GM18951 (cell line): ENCODE measurements around the gene USF2.

ENCODE experiments used
- POLR2A ChIP-seq: IDR thresholded peaks from 4 replicates; pipeline ENCODE4 v1.6.1; 2011; ENCODE audit warnings: mild to moderate bottlenecking; ENCODE audit not compliant: insufficient read length, insufficient read depth; ENCODE audit errors: extremely low read depth
- in situ Hi-C: fragments of 300-500 bp; cut with MboI; formaldehyde crosslinking; loops from one replicate; pipeline ENCODE4 v1.12.0; 2022; ENCODE audit warnings: low sequenced_read_pairs, mixed read lengths, inconsistent platforms; ENCODE audit not compliant: unreplicated experiment

Gene USF2

DNA sequence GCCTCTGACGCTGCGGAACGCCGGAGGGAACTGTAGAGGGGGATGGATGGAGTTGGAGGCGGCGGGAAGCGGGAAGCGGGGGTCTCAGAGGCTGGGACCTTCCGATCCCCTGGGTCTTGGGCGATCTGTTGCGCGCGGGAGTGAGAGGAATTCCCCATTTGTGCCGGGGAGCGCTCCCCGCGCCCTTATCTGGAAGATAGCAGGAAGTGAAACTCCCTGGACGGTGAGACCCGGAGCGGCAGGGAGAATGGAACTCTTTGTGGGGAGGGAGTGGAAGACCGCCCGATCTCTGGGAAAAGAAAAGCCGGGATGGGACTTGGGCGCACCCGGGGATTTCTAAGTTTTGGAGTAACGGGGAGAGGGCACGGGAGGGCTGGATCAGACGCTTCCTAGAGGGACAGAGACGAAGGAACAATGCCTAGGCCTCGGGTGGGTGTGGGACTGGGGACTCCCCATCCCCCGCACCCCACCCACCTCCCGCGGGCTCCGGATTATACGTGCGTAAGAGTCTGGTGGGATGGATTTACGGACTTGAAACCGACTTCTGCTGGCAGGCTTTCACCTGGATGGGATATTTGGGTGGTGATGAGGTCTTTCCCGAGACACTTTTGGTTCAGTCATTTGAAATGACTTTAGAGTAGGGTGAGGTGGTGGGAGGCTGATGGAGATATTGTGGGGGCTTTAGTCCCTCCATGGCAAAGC is 19.5 kb upstream of the USF2 start:
- TF ChIP-seq POLR2A: no peak
- in situ Hi-C loops: no loop called here

DNA sequence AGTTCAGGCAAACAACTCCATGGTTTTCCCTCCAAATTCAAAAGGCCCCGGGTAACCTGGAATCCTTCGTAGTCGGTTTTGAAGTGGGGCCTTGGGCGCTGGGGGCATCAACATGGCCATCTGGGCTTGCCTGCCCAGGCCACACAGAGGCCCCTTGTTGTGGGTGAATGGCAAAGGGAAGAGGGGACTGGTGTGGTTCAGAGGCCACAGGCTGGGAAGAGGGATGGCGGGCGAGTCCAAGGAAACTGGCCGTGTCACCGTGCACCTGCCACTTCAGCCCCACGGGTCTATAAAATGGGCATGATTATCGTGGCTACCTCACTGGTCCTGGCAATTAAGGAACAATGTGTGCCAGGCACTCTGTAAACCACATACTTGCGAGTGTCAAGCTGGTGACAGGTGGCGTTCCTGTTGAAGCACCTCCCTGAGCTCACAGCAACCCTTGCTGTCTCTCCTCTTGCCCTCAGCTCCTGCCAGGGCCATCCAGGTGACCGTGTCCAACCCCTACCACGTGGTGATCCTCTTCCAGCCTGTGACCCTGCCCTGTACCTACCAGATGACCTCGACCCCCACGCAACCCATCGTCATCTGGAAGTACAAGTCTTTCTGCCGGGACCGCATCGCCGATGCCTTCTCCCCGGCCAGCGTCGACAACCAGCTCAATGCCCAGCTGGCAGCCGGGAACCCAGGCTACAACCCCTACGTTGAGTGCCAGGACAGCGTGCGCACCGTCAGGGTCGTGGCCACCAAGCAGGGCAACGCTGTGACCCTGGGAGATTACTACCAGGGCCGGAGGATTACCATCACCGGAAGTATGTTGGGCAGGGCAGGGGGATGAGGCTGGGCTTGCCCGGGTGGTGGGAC is 18.7 kb upstream of the USF2 start:
- no peak for TF ChIP-seq POLR2A
- in situ Hi-C loops: no loop called here

DNA sequence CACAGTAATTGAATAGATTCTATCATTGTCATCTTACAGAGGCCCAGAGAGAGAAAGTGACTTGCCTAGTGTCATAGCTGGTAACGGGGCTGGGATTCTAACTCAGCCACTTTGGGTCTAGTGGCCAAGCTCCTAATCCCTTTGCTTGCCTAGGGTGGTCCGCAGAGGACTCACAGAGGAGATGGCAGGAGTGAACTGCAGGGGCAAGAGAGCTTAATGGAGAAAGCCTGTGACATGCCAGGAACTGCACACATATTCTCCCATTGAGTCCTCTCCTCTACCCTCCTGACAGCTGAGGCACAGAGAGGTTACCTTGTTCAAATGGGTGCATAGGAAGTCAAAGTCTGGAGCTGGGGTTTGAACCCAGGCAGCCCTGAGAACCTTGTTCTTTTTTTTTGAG is 17.3 kb upstream of the USF2 start:
- no peak for TF ChIP-seq POLR2A
- in situ Hi-C loops: no loop called here

DNA sequence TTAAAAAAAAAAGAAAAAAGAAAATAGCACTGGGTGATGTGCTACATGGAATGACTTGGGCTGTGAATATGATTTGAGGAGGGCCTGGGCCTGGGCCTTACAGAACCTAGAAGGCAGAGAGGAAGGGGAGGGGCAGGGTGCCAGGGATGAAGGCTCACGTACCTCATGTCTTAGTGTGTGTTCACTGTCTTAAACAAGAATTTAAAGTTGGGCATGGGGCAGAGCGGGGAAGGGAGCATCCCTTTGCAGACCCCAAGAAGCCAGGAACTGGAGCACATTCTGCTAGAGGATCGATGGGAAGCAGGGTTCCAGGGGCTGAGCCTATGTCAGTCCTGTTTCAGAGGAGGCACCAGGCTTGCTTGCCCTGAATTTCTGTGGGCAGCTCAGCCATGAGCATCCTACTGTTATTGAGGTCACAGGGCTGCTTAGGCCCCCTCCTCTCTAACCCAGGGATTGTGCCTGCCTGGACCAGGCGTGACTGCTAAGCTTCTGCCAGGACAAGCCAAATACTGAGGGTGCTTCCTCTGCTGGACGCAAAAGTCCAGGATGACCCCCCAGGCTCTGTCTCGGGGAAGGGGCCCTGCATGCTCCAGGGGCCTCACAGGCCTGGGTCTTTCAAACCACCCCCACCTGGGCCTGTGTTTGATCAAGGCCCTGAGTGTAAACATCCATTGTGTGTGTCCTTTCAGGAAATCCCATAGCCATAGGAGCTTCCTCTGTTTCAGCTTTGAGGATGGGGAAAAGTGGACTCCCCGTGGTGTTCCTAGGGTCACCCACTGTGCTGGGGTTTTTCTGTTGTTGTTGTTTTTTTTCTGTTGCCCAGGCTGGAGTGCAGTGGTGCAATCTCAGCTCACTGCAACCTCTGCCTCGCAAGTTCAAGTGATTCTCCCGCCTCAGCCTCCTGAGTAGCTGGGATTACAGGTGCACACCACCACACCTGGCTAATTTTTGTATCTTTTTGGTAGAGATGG is 15.2 kb upstream of the USF2 start:
- in situ Hi-C loops: no loop called here
- TF ChIP-seq POLR2A: no peak

DNA sequence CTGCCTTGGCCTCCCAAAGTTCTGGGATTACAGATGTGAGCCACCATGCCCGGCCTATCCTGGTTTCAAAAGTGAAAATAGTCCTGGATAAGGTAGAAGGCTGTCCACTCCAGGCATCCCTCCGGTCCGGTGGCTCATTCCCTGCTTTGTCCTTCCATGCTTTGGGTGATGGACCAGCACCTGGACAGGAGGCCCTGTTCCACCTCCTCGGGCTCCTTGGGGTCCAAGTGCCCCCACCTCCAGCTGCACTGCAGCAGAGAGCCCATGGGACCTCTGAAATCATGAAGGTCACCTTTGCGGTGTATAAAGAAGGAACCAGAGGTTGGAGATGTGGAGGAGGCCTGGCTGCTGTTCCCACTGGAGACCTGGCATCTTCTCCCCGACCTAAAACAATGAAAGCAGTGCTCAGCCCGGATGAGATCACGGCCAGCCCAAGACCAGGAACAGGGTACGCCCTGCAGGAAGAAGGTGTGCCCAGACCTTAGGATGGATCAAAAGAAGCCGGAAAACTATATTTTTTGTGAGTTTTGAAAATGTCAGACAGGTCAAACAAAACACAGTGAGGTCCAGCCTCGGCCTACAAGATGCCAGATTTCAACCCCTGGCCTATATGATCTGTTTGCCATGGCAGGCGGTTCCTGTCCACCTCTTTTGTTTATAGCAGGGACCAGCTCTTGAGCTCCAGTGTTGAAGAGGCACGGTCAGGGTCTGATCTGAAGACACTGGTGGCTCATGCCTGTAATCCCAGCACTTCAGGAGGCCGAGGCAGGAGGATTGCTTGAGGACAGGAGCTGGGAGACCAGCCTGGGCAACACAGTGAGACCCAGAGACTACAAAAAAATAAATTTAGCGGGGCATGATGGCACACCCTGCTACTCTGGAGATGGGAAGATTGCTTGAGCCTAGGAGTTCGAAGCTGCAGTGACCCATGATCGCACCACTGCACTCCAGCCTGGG is 14.1 kb upstream of the USF2 start:
- in situ Hi-C loops: no loop called here
- TF ChIP-seq POLR2A: no peak

DNA sequence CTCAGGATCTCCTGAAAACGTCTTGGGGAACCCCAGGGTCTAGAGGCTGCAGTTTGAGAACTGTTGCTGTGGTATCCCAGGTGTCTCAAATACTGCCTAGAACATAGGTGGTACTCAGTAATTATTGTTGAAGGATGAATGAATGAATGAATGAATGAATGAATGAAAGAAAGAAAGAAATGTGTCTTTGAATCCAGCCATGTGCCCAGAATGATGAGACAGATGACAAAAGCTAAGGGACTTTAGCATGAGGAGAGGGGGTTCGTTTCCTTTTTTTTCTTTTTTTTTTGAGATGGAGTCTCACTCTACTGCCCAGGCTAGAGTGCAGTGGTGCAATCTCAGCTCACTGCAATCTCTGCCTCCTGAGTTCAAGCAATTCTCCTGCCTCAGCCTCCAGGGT is 12.2 kb upstream of the USF2 start:
- in situ Hi-C loops: no loop called here
- no peak for TF ChIP-seq POLR2A

DNA sequence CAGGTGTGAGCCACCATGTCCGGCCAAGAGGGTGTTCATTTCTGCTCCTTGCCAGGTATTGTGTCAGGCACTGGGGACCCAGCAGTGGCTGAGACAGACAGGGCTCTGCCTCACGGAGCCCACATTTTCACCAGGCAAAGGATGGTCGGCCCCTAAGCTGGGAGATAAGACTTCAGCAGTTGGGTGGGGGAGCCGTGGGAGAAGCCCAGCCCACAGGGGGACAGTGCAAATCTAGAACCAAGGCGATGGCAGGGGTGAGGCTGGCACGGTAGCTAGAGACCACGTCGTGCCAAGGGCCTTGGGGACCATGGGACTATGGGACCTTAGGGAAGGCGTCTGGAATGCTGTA is 11.7 kb upstream of the USF2 start:
- in situ Hi-C loops: no loop called here
- TF ChIP-seq POLR2A: no peak

DNA sequence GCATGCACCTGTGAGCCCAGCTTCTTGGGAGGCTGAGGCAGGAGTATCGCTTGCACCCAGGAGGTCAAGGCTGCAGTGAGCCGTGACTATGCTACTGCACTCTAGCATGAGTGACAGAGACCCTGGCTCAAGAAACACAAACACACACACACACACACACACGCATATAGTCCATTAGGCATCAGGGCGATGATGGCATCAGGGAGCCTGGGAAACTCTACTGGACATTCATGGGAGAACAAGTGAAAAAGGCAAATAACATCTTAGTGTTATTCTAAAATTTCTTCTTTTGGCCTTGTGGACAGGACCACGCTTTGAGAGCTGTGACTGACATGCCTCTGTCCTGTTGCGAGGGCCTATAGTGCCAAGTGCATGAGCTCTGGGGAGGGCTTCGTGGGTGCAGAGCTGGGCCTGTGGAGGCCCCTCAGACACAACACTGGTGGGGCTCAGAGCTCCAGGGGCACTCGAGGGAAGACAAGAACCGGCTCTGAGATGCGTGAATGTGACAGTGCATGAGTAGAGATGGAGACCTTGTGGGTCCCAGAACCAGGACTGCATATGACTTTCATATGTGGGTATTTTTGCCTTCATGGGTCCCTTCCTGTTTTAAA is 8.0 kb upstream of the USF2 start:
- TF ChIP-seq POLR2A: no peak
- in situ Hi-C loops: no loop called here

DNA sequence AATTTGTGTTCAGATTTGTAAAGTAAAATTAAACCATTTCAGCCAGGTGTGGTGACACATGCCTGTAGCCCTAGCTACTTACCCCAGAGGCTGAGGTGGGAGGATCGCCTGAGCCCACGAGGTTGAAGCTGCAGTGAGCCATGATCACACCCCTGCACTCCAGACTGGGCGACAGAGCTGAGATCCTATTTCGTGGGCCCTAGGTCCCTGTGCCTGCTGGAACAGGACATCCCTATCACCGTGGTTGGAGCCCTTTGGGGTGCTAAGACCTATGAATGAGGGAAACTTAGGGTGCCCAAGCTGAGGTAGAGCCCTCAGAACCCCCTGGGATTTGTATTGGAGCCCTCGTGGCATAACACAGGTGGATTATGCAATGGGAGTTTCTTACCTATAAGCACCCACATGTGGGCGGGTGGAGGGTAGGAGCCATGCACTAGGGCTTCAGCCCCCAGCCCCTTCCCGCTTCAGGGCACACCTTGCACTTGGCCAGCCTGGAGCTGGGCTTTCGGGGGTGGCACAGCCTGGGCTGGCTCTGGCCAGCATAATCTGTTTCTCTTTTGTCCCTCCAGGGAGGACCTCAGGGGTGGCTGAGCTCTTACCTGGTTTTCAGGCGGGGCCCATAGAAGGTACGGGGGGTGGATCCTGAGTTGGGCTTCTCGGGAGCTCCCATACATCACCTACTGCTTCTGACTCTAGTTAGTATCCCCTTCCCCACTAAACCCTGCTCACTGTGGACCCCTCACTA is 7.2 kb upstream of the USF2 start:
- TF ChIP-seq POLR2A: no peak

DNA sequence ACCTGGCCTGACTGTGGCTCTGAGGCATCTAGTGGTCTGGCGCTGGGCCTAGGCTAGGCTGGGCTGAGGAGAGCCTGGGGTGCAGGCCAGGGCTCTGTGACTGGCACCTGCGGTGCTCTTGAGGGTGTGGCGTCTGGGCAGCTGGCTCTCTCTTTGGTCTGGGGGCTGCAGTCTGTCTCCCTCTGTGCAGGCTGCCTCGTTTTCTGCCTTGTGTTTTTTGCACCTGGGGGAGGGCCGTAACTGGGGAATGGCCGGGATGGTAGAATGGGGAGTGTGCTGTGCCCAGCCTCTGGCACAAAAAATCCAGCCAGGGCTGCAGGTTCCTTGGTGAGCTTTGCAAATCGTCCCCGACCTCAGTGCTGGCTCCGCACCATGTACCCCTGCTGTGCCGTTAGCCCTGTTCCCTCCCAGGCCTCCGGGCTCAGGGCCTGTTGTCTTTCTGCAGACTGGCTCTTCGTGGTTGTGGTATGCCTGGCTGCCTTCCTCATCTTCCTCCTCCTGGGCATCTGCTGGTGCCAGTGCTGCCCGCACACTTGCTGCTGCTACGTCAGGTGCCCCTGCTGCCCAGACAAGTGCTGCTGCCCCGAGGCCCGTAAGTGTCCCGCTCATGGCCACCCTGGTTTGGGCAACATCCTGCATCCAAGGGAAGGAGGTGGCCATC is 6.5 kb upstream of the USF2 start:
- no peak for TF ChIP-seq POLR2A
- in situ Hi-C loops: no loop called here

More for the DNA sequence above, 7.2 kb upstream of the USF2 start:
- in situ Hi-C loops: no loop called here
